ENCODE measurements around the gene SNRK.

The SNRK gene

GRCh38 chr3:43378066-43378935 lies 92.0 kb downstream of the SNRK start:
- no peak for DNase-seq

- no peak for DNase-seq
Observed at GRCh38 chr3:43379343-43379742, 93.0 kb downstream of the SNRK start.

DNA sequence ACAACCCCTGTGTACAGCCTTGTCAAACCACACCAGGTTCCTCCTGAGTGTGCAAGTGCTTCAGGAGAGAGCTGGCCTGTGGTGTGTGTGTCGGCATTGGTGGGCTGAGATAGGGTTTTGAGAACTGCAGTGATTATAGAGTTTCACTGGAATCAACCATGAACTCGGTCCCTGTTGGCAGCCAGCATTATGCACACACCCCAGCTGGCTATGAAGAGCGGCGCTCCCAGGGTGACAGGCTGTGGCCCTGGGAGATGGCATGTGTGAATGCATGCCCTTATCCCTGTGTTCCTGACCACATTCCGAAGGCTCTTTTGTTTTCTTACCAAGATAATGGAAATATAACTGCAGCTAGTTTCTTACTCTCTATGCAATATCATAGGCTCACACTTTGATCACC lies 101.8 kb downstream of the SNRK start:
- no peak for DNase-seq

DNA sequence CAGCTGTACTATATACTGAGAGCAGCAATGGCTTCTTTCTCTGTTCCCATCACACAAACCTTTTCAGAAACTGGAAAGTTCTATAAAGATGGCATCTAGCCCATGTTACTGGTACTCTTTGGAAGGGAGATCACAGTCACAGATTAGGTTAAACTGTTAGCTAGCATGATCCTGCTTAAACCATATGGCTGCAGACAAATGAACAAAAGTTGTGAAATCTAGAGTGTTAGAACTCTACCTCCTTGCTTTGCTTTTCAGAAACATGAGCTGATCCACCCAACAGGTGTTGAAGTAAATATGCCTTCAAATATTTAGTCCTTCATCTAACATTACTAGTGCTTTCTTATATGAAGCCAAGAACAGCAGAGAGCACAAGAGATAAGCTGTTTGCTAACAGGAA lies 102.6 kb downstream of the SNRK start:
- DNase-seq = no peak

DNA sequence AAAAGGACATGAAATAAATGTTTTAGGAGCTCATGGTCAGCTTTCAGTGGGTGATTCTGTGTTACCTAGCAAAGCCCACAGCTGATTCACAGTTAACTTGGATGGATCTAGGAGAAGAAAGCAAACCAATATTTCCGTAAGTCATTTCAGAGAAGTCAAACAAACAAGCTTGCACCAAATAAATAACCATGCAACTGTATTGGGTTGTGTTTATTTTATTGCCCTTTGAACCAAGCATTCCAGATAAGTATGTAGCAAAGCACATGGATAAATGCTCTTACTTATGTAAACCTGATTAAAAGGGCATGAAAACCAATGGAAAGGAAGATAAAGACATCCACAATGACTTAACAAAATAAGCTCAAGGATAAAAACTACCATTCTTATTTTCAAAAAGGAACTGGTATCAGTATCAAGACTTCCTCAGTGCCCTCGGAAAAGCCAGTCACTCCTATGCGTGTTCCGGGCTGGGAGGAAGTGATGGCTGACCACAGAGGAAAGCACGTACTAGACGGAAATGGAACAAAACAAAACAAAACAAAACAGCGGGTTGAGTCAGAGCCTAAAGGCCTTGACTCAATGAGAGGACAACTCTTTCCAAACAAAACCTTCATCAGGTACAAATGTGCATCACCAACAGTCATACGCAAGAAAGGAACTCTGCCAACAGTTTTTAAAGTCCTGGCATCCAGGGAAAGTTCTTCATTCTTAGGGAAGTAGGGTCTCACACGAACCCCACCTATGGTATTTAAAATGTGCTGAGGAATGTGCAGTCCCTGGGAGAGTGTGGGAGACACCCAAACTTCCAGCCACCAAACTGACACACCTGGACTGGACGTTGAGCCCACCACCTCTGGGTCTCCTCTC lies 103.3 kb downstream of the SNRK start:
- DNase-seq = no peak

- no peak for DNase-seq
Observed at GRCh38 chr3:43390255-43390588, 103.9 kb downstream of the SNRK start.

DNA sequence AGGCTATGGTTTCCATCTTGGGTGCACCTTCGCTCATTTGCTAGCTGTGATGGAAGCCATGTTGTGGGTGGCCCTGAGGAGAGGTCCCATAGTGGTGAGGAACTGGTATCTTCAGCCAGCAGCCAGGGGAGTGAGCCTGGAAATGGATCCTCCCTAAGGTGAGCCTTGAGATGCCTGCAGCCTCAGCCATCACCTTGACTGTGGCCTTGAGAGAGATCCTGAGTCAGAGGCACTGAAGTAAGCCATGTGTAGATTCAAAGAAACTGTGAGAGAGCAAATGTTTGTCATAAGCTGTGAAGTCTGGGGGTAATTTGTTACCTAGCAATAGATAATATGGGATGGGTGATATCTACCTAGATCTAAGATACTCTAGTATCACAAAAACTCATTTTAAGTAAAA lies 105.3 kb downstream of the SNRK start:
- DNase-seq = no peak

- no peak for DNase-seq
Observed at GRCh38 chr3:43394041-43394554, 107.8 kb downstream of the SNRK start.

DNA sequence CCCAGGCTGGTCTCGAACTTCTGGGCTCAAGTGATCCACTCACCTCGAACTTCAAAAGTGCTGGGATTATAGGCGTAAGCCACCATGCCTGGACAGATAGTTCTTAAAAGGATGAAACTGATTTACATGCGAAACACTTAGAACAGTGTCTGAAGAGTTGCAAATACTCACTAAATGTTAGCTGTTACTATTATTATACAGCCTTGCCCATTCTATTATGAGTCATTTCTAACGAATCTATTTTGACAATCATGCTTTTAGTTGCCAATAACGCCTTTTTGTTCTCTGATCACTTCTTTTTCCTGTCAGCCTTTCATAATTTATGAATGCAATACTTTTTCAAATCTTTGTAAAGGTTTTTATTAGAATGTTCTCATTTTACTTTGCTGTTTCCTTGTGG lies 112.7 kb downstream of the SNRK start:
- no peak for DNase-seq

GRCh38 chr3:43400167-43400566 lies 113.8 kb downstream of the SNRK start:
- DNase-seq = no peak

Measured in NCI-H187 treated with DMSO at 0.1 percent for 48 hours (cell line).